K562 (cell line): ENCODE data around the gene LSM11. TPM values are rescaled to one million over a fixed set of nuclear protein-coding genes. Genes with fewer than 3 reads are reported as not detected.

Experiments
- ARID2 ChIP-seq: fragments of 450-650 bp; IDR thresholded peaks from 2 replicates; pipeline ENCODE4 v1.6.1; 2017; ENCODE audit warnings: antibody characterized with exemption, mild to moderate bottlenecking
- CBX8 ChIP-seq: fragments of 200-600 bp; sonication (generic); IDR thresholded peaks from 2 replicates; pipeline ENCODE4 v1.6.1; 2012; ENCODE audit warnings: borderline replicate concordance, mixed run types, low read depth, mild to moderate bottlenecking, moderate library complexity, mixed read lengths, low read length, control low read depth, inconsistent platforms; ENCODE audit not compliant: poor library complexity, severe bottlenecking; ENCODE audit errors: extremely low read depth
- EHMT2 ChIP-seq: fragments of 450-650 bp; IDR thresholded peaks from 2 replicates; pipeline ENCODE4 v1.6.1; 2018; ENCODE audit warnings: antibody characterized with exemption
- FOXP4 ChIP-seq: sonication (generic); formaldehyde crosslinking; IDR thresholded peaks from 2 replicates; pipeline ENCODE4 v1.8.0; 2022; ENCODE audit warnings: mild to moderate bottlenecking, missing genetic modification reagents, borderline replicate concordance
- HNRNPL ChIP-seq: fragments of 200-400 bp; formaldehyde crosslinking; IDR thresholded peaks from 2 replicates; pipeline ENCODE4 v1.6.1; 2017; ENCODE audit warnings: low read depth, mild to moderate bottlenecking, low read length
- RAD21 ChIP-seq, 2 experiments: fragments of 250-450 bp in 1 of 2; fragments of 450-650 bp in 1 of 2; sonication (Bioruptor Pico) in 1 of 2; formaldehyde crosslinking in 1 of 2; IDR thresholded peaks in 1 of 2; conservative IDR thresholded peaks in 1 of 2; 2 replicates each; pipeline versions ENCODE4 v1.4.0 to v1.8.0; 2020 to 2022; ENCODE audit warnings: mild to moderate bottlenecking in 2 of 2, moderate library complexity in 1 of 2
- REST ChIP-seq, 2 experiments: fragments of 450-650 bp; formaldehyde crosslinking in 1 of 2; IDR thresholded peaks; 2 replicates each; pipeline versions ENCODE4 v1.4.0 to v1.6.1; 2014 to 2020; ENCODE audit warnings: mild to moderate bottlenecking in 2 of 2, borderline replicate concordance in 1 of 2, low read depth in 1 of 2
- TCF3 ChIP-seq: sonication (generic); formaldehyde crosslinking; IDR thresholded peaks from 2 replicates; pipeline ENCODE4 v1.4.0; 2020; ENCODE audit warnings: mild to moderate bottlenecking, missing genetic modification reagents
- TCFL5 ChIP-seq: fragments of 250-450 bp; sonication (Bioruptor Pico); conservative IDR thresholded peaks from 2 replicates; pipeline ENCODE4 v1.6.1; 2021; ENCODE audit warnings: mild to moderate bottlenecking, moderate library complexity, matching md5 sums
- TGIF2 ChIP-seq: sonication (generic); formaldehyde crosslinking; IDR thresholded peaks from 2 replicates; pipeline ENCODE4 v1.8.1; 2022; ENCODE audit warnings: mild to moderate bottlenecking, missing genetic modification reagents, moderate library complexity
- TSC22D4 ChIP-seq: fragments of 450-650 bp; IDR thresholded peaks from 2 replicates; pipeline ENCODE4 v1.6.1; 2016; ENCODE audit warnings: missing genetic modification characterization, missing biosample characterization, control low read depth
- ZNF217 ChIP-seq: sonication (generic); formaldehyde crosslinking; IDR thresholded peaks from 2 replicates; pipeline ENCODE4 v1.8.0; 2022; ENCODE audit warnings: mild to moderate bottlenecking, missing genetic modification reagents
- ZNF239 ChIP-seq: fragments of 250-450 bp; sonication (Bioruptor Pico); IDR thresholded peaks from 2 replicates; pipeline ENCODE4 v1.4.0; 2020; ENCODE audit warnings: mild to moderate bottlenecking
- ZNF586 ChIP-seq: fragments of 450-650 bp; formaldehyde crosslinking; conservative IDR thresholded peaks from 2 replicates; pipeline ENCODE4 v1.4.0; 2020; ENCODE audit warnings: mild to moderate bottlenecking, moderate library complexity
- ZNF696 ChIP-seq: fragments of 250-450 bp; sonication (Bioruptor Pico); conservative IDR thresholded peaks from 2 replicates; pipeline ENCODE4 v1.4.0; 2020; ENCODE audit warnings: mild to moderate bottlenecking, moderate library complexity
- ZNF79 ChIP-seq: fragments of 250-450 bp; sonication (Bioruptor Pico); IDR thresholded peaks from 2 replicates; pipeline ENCODE4 v1.4.0; 2020; ENCODE audit warnings: low read depth, mild to moderate bottlenecking, moderate library complexity
- polyA plus RNA-seq, 8 experiments: library from polyadenylated mRNA; depleted of rRNA in 4 of 8; stranded (reverse) in 5 of 8; unstranded in 3 of 8; fragments of >200 nt; fragmentation: Nextera tagmentation in 2 of 8; fragmentation: Illumina TruSeq in 1 of 8; extraction: Ambion mirVana in 2 of 8; extraction: Trizol in 1 of 8; gene quantifications; 2 replicates each; pipeline versions ENCODE4 v1.2.1 to v1.2.3, GENCODE V29; 2011 to 2014; ENCODE audit warnings: inconsistent platforms in 1 of 8, missing spikeins in 1 of 8
- total RNA-seq, 7 experiments: library from RNA; depleted of rRNA in 6 of 7; stranded (reverse); fragments of >200 nt in 6 of 7; fragmentation: Illumina TruSeq in 2 of 7; extraction: Trizol in 2 of 7; gene quantifications; 2 replicates each; pipeline versions ENCODE4 v1.2.1 to v1.2.3, GENCODE V29; 2011 to 2021; ENCODE audit warnings: low replicate concordance in 1 of 7

The LSM11 gene
- total and polyA plus RNA-seq, 9 of the 15 experiments (the other 6 are each of a cell fraction or from before 2014, with no cell fraction given) = 1.8 to 9.4 (median 4.7) TPM

- TF ChIP-seq ZNF217 (CRISPR knock-in tag) = no peak
- TF ChIP-seq CBX8 = no peak
- TF ChIP-seq TCFL5 = no peak
- no peak for TF ChIP-seq ARID2
- no peak for TF ChIP-seq FOXP4 (CRISPR knock-in tag)
- peak; percentile 49; the same call in 1 of the 2 replicates for TF ChIP-seq REST (IDR thresholded peaks at IDR 0.05; ENCODE audit: borderline replicate concordance)
- TF ChIP-seq REST (CRISPR knock-in tag; IDR thresholded peaks at IDR 0.05; ENCODE audit: low read depth) = no peak
- no peak for TF ChIP-seq TSC22D4 (tag)
- no peak for TF ChIP-seq EHMT2
- TF ChIP-seq ZNF239 (CRISPR knock-in tag) = no peak
- TF ChIP-seq RAD21 (CRISPR knock-in tag; conservative IDR thresholded peaks at IDR 0.05 in 1 of 2, IDR thresholded peaks at IDR 0.05 in 1 of 2) = peak; percentile 67 to 83
- no peak for TF ChIP-seq TGIF2
- TF ChIP-seq HNRNPL = no peak
- no peak for TF ChIP-seq ZNF586 (CRISPR knock-in tag)
- TF ChIP-seq ZNF79 = no peak
- TF ChIP-seq TCF3 (CRISPR knock-in tag) = no peak
- no peak for TF ChIP-seq ZNF696 (CRISPR knock-in tag)
These were observed 18.4 kb downstream of the LSM11 start (continued) for GRCh38 chr5:157761690-157762621.
